Activated naive CD4-positive, alpha-beta T cell treated with anti-CD3 and anti-CD28 coated beads, Interleukin-2, amount 50 U/mL, for 16 hours (primary cell): ENCODE data around the gene PLCB2.

ENCODE experiments used
- DNase-seq: peaks from one replicate; pipeline ENCODE4 v3.0.0-alpha.2; 2020

Gene PLCB2

GRCh38 chr15:40340038-40340739 is 32.5 kb upstream of the PLCB2 start:
- DNase-seq, result no peak

DNA sequence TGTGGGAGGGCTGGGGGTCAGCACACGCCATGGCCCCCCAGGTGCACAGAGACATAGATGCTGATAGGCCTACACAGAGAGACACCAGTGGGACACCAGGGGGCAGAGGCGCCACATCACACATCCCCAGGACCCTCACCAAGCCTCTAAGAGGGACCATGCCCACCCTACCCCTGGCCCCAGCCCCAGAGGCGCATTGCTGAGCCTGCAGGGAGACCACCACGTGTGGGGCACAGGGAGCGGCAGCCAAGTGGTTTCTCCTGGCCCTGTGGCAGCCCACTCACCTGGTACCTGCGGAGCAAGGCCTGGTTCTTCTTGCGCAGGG is 31.8 kb upstream of the PLCB2 start:
- no peak for DNase-seq

- DNase-seq, result no peak
Observed at GRCh38 chr15:40338921-40339620, 31.3 kb upstream of the PLCB2 start.

DNA sequence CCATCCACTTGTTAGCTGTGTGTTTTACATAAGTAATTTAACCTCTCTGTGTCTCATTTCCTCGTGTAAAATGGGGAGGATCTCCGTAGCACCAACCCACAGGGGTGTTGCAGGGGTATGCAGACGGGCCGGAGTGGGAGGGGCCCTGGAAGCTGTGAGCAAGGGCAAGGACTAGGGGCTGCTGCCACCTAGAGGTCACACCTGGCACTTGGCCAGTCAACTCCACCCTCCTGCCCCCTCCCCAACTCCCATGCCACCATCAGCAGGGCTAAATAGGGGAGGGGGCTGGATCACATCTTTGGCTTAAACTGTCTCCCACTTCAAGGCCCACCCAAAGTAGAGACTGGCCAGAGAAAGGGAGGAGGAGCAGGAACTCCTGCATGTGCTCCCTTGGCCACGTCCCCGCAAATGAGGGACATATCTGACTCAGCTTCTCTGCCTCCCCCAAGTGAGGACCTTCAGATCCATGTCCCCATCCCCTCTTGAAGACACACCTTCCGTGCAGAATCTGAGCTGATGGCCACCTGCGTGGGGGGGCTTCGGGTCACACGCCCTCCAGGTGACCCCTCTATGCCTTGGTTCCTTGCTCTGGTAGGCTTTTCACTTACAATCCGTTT is 30.4 kb upstream of the PLCB2 start:
- DNase-seq, result peak; percentile 84

DNA sequence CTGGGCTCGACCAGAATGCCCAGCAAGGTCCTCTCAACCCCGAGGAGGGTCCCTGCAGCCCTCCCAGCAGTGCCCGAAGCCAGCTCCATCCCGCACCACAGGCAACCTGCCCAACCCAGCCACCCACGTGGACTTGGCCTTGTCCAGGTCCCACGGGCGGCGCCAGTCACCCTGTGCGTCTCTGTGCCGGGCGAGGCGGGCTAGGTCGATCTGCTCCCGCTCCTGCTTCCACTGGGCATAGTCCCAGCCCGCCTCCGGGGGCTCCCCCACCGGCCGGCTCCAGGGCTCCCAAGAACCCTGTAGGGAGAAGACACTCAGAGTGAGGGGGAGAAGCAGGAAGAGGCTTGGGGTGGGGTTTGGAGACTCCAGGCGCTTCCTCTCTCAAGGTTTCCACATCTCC is 29.9 kb upstream of the PLCB2 start:
- no peak for DNase-seq

DNA sequence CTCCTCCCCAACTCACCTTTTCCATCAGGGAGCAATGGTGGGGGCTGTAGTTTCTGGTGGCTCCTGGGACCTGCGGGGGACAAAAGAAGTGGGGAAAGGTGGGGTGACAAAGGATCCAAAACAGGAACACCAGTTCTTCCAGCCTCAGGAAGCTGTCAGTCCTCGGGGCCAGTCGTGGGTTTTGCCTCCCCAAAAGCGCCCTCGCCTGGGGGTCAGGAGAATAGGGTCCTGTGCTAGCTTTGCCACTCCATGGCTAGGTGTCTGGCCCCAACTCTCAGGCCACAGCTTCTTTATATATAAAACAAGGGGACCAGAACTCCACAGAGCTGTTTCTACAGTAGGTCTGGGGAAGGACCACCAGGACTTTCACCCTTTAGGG is 29.0 kb upstream of the PLCB2 start:
- no peak for DNase-seq

GRCh38 chr15:40335938-40336743 is 28.4 kb upstream of the PLCB2 start:
- no peak for DNase-seq

GRCh38 chr15:40334941-40335795 is 27.4 kb upstream of the PLCB2 start:
- DNase-seq, result no peak

DNA sequence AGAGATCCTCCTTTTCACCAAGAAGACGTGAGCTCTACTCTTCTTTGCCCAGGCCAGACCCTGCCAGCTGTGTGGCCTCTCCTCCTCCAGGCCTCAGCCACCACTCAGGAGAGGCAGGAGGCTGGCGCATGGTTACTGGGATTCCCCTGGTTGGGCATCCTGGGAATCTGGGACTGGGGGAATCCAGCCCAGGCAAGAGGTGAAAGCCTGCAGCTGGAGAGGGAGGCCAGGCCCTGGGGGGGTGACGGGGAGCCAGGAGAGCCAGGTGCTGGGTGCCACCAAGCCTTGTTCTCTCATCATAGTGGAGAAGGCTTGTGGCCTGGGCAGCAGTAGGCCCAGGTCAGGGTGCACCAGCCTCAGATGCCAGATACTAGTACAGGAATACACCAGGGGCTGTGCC is 26.8 kb upstream of the PLCB2 start:
- DNase-seq, result no peak

- DNase-seq, result peak; percentile 18
Observed at GRCh38 chr15:40333922-40334492, 26.3 kb upstream of the PLCB2 start.

- no peak for DNase-seq
Observed at GRCh38 chr15:40332113-40332781, 24.5 kb upstream of the PLCB2 start.

DNA sequence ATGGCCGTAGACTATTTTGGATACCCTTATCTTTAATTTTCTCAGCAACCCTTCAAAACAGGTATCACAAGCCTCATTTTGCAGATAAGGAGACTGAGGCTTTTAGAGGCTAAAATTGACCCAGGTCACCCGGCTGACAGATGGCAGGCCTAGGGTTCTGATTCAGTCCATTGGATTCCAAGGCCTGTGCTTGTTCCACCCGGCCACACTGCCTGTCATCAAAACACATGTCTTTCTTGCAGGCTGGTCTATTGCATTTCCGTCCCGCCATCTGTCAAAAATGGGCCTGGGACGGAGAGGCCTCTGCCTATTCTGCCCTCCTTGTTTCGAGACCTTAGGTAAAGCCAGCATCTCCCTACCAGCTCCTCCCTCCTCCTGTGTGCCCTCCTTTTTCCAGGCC is 23.9 kb upstream of the PLCB2 start:
- no peak for DNase-seq

- DNase-seq, result no peak
Observed at GRCh38 chr15:40331026-40331425, 23.3 kb upstream of the PLCB2 start.

- no peak for DNase-seq
Observed at GRCh38 chr15:40330368-40330836, 22.7 kb upstream of the PLCB2 start.

DNA sequence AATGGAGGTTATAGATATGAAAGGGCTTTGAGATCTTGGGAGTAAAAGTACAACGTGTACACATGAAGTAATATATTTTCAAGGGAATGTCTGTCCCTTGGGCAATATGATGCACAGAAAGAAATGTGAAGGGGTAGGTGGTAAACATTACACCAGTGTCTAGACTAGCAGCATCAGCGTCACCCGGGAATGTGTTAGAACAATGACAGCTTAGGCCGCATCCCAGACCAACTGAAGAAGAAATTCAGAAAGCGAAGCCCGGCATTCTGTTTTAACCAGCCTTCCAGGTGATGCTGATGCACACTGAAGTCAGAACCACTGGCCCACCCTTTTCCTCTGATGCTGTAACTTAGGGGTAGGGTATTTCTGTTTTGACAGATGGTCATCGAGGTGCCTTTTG is 22.1 kb upstream of the PLCB2 start:
- no peak for DNase-seq

DNA sequence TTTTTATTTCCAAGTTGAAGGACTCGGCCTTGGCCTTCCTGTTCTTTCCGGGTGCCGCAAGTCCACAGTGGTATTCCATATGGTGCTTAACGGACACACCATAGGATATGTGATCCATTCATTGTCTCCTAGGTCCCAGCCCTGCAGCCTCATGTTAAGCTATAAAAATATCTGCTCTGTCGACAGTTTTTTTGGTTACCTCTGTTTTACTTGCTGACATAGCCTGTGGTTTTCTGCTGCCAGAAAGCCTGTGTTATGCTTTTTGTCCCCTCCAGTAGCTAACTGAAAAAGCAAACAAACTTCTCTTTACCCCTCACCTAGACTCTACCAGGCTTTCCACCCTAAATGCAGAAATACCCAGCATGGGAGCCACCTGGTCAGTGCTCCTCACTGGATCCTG is 21.0 kb upstream of the PLCB2 start:
- DNase-seq, result no peak

GRCh38 chr15:40328176-40328575 is 20.4 kb upstream of the PLCB2 start:
- no peak for DNase-seq

GRCh38 chr15:40327457-40327856 is 19.7 kb upstream of the PLCB2 start:
- DNase-seq, result no peak

- DNase-seq, result no peak
Observed at GRCh38 chr15:40325700-40326099, 18.0 kb upstream of the PLCB2 start.

DNA sequence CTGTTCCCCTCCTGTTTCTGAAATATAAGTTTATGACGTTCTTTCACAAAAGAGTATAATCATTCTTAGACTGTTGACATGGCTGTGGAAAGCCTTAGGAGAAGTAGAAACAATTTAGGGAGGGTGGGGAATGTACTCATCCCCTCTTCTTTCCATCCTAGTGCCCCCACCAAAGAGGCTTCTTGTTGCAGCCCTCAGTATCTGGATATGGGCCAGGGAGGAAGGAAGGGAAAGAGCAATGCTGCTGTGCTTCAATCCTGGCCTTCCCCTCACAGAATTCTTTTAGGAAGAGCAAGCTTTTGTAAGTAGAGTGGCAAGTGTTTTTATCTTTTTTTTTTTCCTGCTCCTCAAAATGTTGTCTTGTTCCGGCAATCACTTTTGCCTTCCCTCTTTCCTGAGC is 17.5 kb upstream of the PLCB2 start:
- DNase-seq, result no peak
